Effector CD8-positive, alpha-beta T cell (primary cell): ENCODE measurements around the gene SIRT3.
"Not testable (repeated sequence)": the region's sequence is repeated elsewhere in the genome, so short reads cannot be mapped to it uniquely, and the experiment has no call there.

ENCODE experiments used
- DNase-seq: peaks from one replicate; lab custom pipeline; 2025; lab: John Stamatoyannopoulos, UW

SIRT3 gene

GRCh38 chr11:203056-203944 lies 32.8 kb downstream of the SIRT3 start:
- DNase-seq = no peak

GRCh38 chr11:202490-202889 lies 33.7 kb downstream of the SIRT3 start:
- DNase-seq = no peak

GRCh38 chr11:201966-202365 lies 34.2 kb downstream of the SIRT3 start:
- no peak for DNase-seq

GRCh38 chr11:200224-201003 lies 35.7 kb downstream of the SIRT3 start:
- no peak for DNase-seq

GRCh38 chr11:199782-200181 lies 36.4 kb downstream of the SIRT3 start:
- DNase-seq = no peak

GRCh38 chr11:199004-199581 lies 37.0 kb downstream of the SIRT3 start:
- DNase-seq = no peak

GRCh38 chr11:198236-198806 lies 37.8 kb downstream of the SIRT3 start:
- no peak for DNase-seq

GRCh38 chr11:197741-198235 lies 38.4 kb downstream of the SIRT3 start:
- no peak for DNase-seq

- DNase-seq = no peak
These were observed 39.1 kb downstream of the SIRT3 start for GRCh38 chr11:196786-197731.

GRCh38 chr11:193481-193880 lies 42.7 kb downstream of the SIRT3 start:
- DNase-seq = not testable (repeated sequence)

- not testable (repeated sequence) for DNase-seq
These were observed 43.4 kb downstream of the SIRT3 start, which contains the start of gene SCGB1C1 for GRCh38 chr11:192674-193128. Gene SCGB1C1, plus strand, starts transcription at chr11:193078. Its CDS starts 22 bp downstream, at chr11:193100.

GRCh38 chr11:191490-192478 lies 44.4 kb downstream of the SIRT3 start:
- DNase-seq = not testable (repeated sequence)

- not testable (repeated sequence) for DNase-seq
These were observed 45.6 kb downstream of the SIRT3 start for GRCh38 chr11:190546-190945.

GRCh38 chr11:189843-190311 lies 46.3 kb downstream of the SIRT3 start:
- not testable (repeated sequence) for DNase-seq

GRCh38 chr11:189200-189783 lies 46.9 kb downstream of the SIRT3 start:
- not testable (repeated sequence) for DNase-seq

GRCh38 chr11:180242-180641 lies 55.9 kb downstream of the SIRT3 start:
- not testable (repeated sequence) for DNase-seq
